ENCODE results near the gene FNDC3B. TPM values are rescaled to one million over a fixed set of nuclear protein-coding genes. Genes with fewer than 3 reads are reported as not detected.

Gene FNDC3B
- total RNA-seq, 1 donor from 2014 or later, result 29.5 TPM

DNA sequence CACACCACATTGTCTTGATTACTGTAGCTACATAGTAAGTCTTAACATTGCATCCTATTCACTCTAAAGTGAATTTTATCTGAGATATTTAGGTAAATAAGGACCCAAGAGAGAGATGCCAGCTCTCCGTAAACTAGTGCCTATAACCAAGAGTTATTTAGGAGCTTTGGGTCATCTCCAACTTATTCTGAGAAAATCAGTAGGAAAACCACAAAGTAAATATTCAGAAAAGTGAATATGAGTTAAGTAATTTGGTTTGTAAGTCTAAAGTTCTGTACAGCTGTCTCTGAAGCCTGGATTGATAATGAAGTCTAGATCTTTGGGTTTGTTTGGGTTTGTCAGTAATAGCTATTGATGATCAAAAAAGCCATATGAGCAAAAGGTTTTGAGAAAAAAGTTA is 120.0 kb downstream of the FNDC3B start:
- Histone ChIP-seq H3K9ac (no peak overlapping the region), H3K27me3 (no peaks in the 10 kb centered on the region), H3K79me2 (ENCODE audit: low read depth) (peaks cover 85% of the 10 kb centered on the region), H2AFZ (replicated peaks) (no peak overlapping the region), H3K9me3 (ENCODE audit: low read depth) (no peaks in the 10 kb centered on the region), H3K4me1 (peaks cover 37% of the 10 kb centered on the region), H3K4me3 (no peak overlapping the region), H3K27ac (no peak overlapping the region), H3K36me3 (no peaks in the 10 kb centered on the region), H4K20me1 (ENCODE audit: low read depth) (peaks cover 33% of the 10 kb centered on the region), H3K4me2 (no peak overlapping the region), H3F3A (ENCODE audit: low read depth) (peaks cover 8% of the 10 kb centered on the region)
- no peaks in the 10 kb centered on the region for H3K27me3 Mint-ChIP-seq (ENCODE audit: insufficient read depth, low read depth)
- H3K27ac Mint-ChIP-seq, result no peak overlapping the region
- H3K9me3 Mint-ChIP-seq, result no peaks in the 10 kb centered on the region
- TF ChIP-seq CTCF (IDR thresholded peaks at IDR 0.05) (no peak), EZH2phosphoT487 (IDR thresholded peaks at IDR 0.05) (no peak), EZH2 (IDR thresholded peaks at IDR 0.05) (no peak)
- DNase-seq (ENCODE audit: low spot score), result no peak
- H3K36me3 Mint-ChIP-seq, result peaks cover 5% of the 10 kb centered on the region
- no peak overlapping the region for H3K4me3 Mint-ChIP-seq
- peaks cover 50% of the 10 kb centered on the region for H3K4me1 Mint-ChIP-seq

GRCh38 chr3:172159962-172160538 is 120.7 kb downstream of the FNDC3B start:
- no peaks in the 10 kb centered on the region for H3K27me3 ChIP-seq
- peaks cover 32% of the 10 kb centered on the region for H3K4me1 ChIP-seq
- Mint-ChIP-seq H3K4me1 (peaks cover 43% of the 10 kb centered on the region), H3K27me3 (ENCODE audit: insufficient read depth, low read depth) (no peaks in the 10 kb centered on the region), H3K4me3 (no peak overlapping the region), H3K36me3 (peaks cover 7% of the 10 kb centered on the region), H3K9me3 (no peaks in the 10 kb centered on the region), H3K27ac (peak overlapping the region; percentile 3)
- no peaks in the 10 kb centered on the region for H3K9me3 ChIP-seq (ENCODE audit: low read depth)
- no peak overlapping the region for H3K27ac ChIP-seq
- peak; percentile 55 for DNase-seq (ENCODE audit: low spot score)
- H4K20me1 ChIP-seq (ENCODE audit: low read depth), result peaks cover 33% of the 10 kb centered on the region
- no peak overlapping the region for H3K4me3 ChIP-seq
- H2AFZ ChIP-seq (replicated peaks), result no peak overlapping the region
- H3K4me2 ChIP-seq, result no peak overlapping the region
- peaks cover 85% of the 10 kb centered on the region for H3K79me2 ChIP-seq (ENCODE audit: low read depth)
- peaks cover 8% of the 10 kb centered on the region for H3F3A ChIP-seq (ENCODE audit: low read depth)
- TF ChIP-seq EZH2phosphoT487 (IDR thresholded peaks at IDR 0.05) (no peak), EZH2 (IDR thresholded peaks at IDR 0.05) (no peak), CTCF (IDR thresholded peaks at IDR 0.05) (no peak)
- no peak overlapping the region for H3K9ac ChIP-seq
- H3K36me3 ChIP-seq, result no peaks in the 10 kb centered on the region

DNA sequence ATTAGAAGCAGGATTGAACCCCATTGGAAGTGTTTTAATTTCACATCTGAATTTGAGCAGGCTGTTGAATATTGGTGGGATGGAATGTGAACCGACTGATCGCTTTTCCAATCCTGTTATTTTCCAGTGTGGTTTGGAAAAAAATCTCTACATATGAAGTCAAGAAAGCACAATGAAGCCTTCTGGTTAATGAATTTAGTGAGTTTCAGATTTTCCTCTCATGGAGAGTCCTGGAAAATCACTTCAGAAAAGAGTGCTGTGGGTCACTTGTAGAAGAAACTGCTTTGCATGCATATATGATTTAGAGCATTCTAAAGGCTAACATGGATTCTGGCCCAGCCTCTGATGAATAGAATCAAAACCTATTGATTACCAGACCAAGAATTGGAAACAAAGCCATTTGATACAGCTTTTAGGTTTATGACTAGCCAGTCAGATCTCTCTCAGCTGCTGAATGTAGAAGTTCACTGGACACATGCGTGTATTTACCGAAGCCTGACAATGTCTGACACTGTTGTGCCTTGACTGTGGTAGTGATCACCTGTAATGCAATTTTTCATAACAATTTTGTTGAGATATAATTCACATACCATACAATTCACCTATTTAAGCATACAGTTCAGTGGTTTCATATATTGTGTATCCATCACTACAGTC is 121.9 kb downstream of the FNDC3B start:
- peaks cover 7% of the 10 kb centered on the region for H3K36me3 Mint-ChIP-seq
- no peaks in the 10 kb centered on the region for H3K36me3 ChIP-seq
- H3K27ac ChIP-seq, result no peak overlapping the region
- H3K4me2 ChIP-seq, result no peak overlapping the region
- no peak overlapping the region for H3K9ac ChIP-seq
- no peaks in the 10 kb centered on the region for H3K9me3 Mint-ChIP-seq
- H3K4me3 ChIP-seq, result no peak overlapping the region
- no peaks in the 10 kb centered on the region for H3K9me3 ChIP-seq (ENCODE audit: low read depth)
- no peak for DNase-seq (ENCODE audit: low spot score)
- H3F3A ChIP-seq (ENCODE audit: low read depth), result peaks cover 8% of the 10 kb centered on the region
- H2AFZ ChIP-seq (replicated peaks), result no peak overlapping the region
- no peak overlapping the region for H3K4me3 Mint-ChIP-seq
- H3K4me1 ChIP-seq, result peaks cover 20% of the 10 kb centered on the region
- H3K4me1 Mint-ChIP-seq, result peaks cover 31% of the 10 kb centered on the region
- peaks cover 85% of the 10 kb centered on the region for H3K79me2 ChIP-seq (ENCODE audit: low read depth)
- no peak for TF ChIP-seq EZH2 (IDR thresholded peaks at IDR 0.05)
- TF ChIP-seq EZH2phosphoT487 (IDR thresholded peaks at IDR 0.05), result no peak
- TF ChIP-seq CTCF (IDR thresholded peaks at IDR 0.05), result no peak
- H3K27me3 ChIP-seq, result no peaks in the 10 kb centered on the region
- H3K27me3 Mint-ChIP-seq (ENCODE audit: insufficient read depth, low read depth), result no peaks in the 10 kb centered on the region
- H3K27ac Mint-ChIP-seq, result no peak overlapping the region
- H4K20me1 ChIP-seq (ENCODE audit: low read depth), result peaks cover 24% of the 10 kb centered on the region

All from neural progenitor cell (in vitro differentiated cells).